ENCODE results near the gene RUNX2.

DNA sequence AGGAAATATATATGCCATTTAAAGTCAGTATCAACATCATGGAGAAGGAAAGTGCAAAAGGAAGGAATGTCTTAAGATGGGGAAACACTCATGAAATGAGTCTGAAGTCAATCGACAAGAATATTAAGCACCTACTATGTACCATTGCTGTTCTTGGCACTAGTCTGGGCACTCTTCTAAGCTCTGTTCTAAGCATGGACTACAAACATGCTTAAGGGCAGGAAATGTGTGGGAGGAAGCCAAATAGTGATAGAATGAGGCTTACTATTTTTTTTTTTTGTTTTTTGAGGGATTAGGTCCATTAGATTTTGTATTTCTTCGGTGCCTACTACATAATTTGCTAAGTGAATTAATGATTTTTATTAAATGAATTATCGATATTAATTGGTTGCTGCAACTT, 133.4 kb downstream of the RUNX2 start:
- TF ChIP-seq, protein P1, sequence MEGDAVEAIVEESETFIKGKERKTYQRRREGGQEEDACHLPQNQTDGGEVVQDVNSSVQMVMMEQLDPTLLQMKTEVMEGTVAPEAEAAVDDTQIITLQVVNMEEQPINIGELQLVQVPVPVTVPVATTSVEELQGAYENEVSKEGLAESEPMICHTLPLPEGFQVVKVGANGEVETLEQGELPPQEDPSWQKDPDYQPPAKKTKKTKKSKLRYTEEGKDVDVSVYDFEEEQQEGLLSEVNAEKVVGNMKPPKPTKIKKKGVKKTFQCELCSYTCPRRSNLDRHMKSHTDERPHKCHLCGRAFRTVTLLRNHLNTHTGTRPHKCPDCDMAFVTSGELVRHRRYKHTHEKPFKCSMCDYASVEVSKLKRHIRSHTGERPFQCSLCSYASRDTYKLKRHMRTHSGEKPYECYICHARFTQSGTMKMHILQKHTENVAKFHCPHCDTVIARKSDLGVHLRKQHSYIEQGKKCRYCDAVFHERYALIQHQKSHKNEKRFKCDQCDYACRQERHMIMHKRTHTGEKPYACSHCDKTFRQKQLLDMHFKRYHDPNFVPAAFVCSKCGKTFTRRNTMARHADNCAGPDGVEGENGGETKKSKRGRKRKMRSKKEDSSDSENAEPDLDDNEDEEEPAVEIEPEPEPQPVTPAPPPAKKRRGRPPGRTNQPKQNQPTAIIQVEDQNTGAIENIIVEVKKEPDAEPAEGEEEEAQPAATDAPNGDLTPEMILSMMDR (IDR thresholded peaks at IDR 0.05) = no peak
- no peak for TF ChIP-seq EZH2 (IDR thresholded peaks at IDR 0.05)
